Measurements from ENCODE around the gene OOSP2. TPM values are rescaled to one million over a fixed set of nuclear protein-coding genes. Genes with fewer than 3 reads are reported as not detected.
"Not testable (repeated sequence)": the region's sequence is repeated elsewhere in the genome, so short reads cannot be mapped to it uniquely, and the experiment has no call there.

The OOSP2 gene
- total RNA-seq, 2 experiments from 2014 or later, result not detected

DNA sequence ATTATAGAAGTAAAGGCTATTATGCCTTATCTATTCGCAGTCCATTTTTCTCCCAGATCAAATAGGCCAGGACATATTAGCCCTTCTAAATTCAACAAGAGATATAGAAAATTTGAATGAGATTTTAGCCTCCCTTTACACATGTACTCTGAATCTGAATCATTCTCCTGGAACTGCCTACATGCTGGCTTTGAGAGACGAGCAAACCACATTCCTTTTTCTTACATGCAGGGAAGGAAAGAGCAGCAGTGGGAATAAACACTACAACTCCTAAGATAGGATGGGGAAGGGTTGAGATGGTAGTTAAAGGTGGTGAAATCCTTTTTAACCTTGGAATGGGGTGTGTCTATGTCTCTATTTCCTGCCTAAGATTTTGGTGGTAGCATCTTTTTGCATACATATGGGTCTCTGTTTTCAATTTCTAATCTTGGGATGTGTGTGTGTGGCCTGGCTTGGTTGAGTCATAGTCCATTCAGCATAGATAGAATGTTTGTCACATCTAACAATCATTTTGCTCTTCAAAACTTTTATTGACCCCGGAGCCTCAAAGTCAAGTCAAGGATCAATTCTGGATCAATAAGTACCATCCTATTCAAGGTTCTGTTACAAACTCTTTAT lies 11.1 kb upstream of the OOSP2 start:
- Histone ChIP-seq H3K9me3 (ENCODE audit: low read length) (no peaks in the 10 kb centered on the region), H3K4me1 (ENCODE audit: insufficient read depth, low read length, poor library complexity, severe bottlenecking) (no peaks in the 10 kb centered on the region), H4K20me1 (ENCODE audit: insufficient read depth, low read length) (no peaks in the 10 kb centered on the region), H3K4me2 (ENCODE audit: low read length) (no peak overlapping the region), H3K79me2 (ENCODE audit: insufficient read depth, low read depth, low read length) (no peaks in the 10 kb centered on the region), H3K27ac (ENCODE audit: low read depth, low read length, poor library complexity, severe bottlenecking) (no peak overlapping the region), H3K9me2 (ENCODE audit: insufficient read depth, low read length) (no peaks in the 10 kb centered on the region), H3K4me3 (ENCODE audit: low read depth, low read length, poor library complexity, severe bottlenecking) (no peak overlapping the region), H2AFZ (ENCODE audit: low read length) (no peak overlapping the region), H3K36me3 (ENCODE audit: insufficient read depth, low read length) (no peaks in the 10 kb centered on the region)
- DNase-seq (ENCODE audit: low spot score), result no peak
- BruUV-seq (replicated peaks), result no TSS peak
- TF ChIP-seq, protein P1, sequence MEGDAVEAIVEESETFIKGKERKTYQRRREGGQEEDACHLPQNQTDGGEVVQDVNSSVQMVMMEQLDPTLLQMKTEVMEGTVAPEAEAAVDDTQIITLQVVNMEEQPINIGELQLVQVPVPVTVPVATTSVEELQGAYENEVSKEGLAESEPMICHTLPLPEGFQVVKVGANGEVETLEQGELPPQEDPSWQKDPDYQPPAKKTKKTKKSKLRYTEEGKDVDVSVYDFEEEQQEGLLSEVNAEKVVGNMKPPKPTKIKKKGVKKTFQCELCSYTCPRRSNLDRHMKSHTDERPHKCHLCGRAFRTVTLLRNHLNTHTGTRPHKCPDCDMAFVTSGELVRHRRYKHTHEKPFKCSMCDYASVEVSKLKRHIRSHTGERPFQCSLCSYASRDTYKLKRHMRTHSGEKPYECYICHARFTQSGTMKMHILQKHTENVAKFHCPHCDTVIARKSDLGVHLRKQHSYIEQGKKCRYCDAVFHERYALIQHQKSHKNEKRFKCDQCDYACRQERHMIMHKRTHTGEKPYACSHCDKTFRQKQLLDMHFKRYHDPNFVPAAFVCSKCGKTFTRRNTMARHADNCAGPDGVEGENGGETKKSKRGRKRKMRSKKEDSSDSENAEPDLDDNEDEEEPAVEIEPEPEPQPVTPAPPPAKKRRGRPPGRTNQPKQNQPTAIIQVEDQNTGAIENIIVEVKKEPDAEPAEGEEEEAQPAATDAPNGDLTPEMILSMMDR (conservative IDR thresholded peaks at IDR 0.05; ENCODE audit: low read length), result no peak
- TF ChIP-seq EZH2phosphoT487 (IDR thresholded peaks at IDR 0.05; ENCODE audit: borderline replicate concordance, low read depth, low read length), result no peak
- ChIA-PET CTCF (ENCODE audit: unreplicated experiment) (no interaction called here), POLR2A (interaction anchor here (0.6 kb wide), 1 partner anchor 24 kb away, joined by 3 read pairs; no protein-coding TSS in a partner anchor)
- intact Hi-C loops (cut with micrococcal nuclease; ENCODE audit: unreplicated experiment), result no loop called here

GRCh38 chr11:60050422-60050821 lies 10.2 kb downstream of the OOSP2 start:
- H3K36me3 ChIP-seq (ENCODE audit: insufficient read depth, low read length); H3K79me2 ChIP-seq (ENCODE audit: insufficient read depth, low read depth, low read length); H4K20me1 ChIP-seq (ENCODE audit: insufficient read depth, low read length); H3K4me2 ChIP-seq (ENCODE audit: low read length); DNase-seq (ENCODE audit: low spot score); H2AFZ ChIP-seq (ENCODE audit: low read length); H3K4me1 ChIP-seq (ENCODE audit: insufficient read depth, low read length, poor library complexity, severe bottlenecking); BruUV-seq (replicated peaks); H3K9me2 ChIP-seq (ENCODE audit: insufficient read depth, low read length); CTCF ChIA-PET (ENCODE audit: unreplicated experiment); POLR2A ChIA-PET; intact Hi-C loops (cut with micrococcal nuclease; ENCODE audit: unreplicated experiment); H3K9me3 ChIP-seq (ENCODE audit: low read length); H3K4me3 ChIP-seq (ENCODE audit: low read depth, low read length, poor library complexity, severe bottlenecking); H3K27ac ChIP-seq (ENCODE audit: low read depth, low read length, poor library complexity, severe bottlenecking): not testable (repeated sequence)

- POLR2A ChIA-PET; H4K20me1 ChIP-seq (ENCODE audit: insufficient read depth, low read length); intact Hi-C loops (cut with micrococcal nuclease; ENCODE audit: unreplicated experiment); H3K36me3 ChIP-seq (ENCODE audit: insufficient read depth, low read length); H2AFZ ChIP-seq (ENCODE audit: low read length); H3K4me2 ChIP-seq (ENCODE audit: low read length); BruUV-seq (replicated peaks); DNase-seq (ENCODE audit: low spot score); CTCF ChIA-PET (ENCODE audit: unreplicated experiment); H3K79me2 ChIP-seq (ENCODE audit: insufficient read depth, low read depth, low read length); H3K4me1 ChIP-seq (ENCODE audit: insufficient read depth, low read length, poor library complexity, severe bottlenecking); H3K9me3 ChIP-seq (ENCODE audit: low read length); H3K4me3 ChIP-seq (ENCODE audit: low read depth, low read length, poor library complexity, severe bottlenecking); H3K9me2 ChIP-seq (ENCODE audit: insufficient read depth, low read length); H3K27ac ChIP-seq (ENCODE audit: low read depth, low read length, poor library complexity, severe bottlenecking): not testable (repeated sequence)
Measured at GRCh38 chr11:60050839-60051238, 10.6 kb downstream of the OOSP2 start.

Measured in OCI-LY7 (cell line).